ENCODE data around the gene EMILIN1.

The EMILIN1 gene

DNA sequence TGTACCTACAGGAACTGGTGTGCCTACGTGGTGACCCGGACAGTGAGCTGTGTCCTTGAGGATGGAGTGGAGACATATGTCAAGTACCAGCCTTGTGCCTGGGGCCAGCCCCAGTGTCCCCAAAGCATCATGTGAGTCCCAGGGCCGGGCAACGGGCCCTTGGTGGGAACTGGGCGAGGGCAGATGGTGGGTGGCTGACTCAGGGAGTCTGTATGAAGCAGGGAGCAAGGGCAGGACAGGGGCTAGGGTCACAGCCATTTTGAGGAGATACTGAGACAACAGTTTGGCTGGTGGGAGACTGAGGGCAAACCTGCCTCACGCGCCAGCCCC is 1.7 kb downstream of the EMILIN1 start:
- DNase-seq (ENCODE audit: low read depth in 2 of 2), result no peak

DNA sequence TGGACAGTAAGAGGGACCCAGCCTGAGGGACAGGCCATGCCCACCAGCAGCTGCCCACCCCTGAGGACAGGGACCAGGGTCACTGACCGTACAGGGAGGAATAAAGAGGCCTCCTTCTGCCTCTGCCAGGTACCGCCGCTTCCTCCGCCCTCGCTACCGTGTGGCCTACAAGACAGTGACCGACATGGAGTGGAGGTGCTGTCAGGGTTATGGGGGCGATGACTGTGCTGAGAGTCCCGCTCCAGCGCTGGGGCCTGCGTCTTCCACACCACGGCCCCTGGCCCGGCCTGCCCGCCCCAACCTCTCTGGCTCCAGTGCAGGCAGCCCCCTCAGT is 2.2 kb downstream of the EMILIN1 start:
- DNase-seq (ENCODE audit: low read depth in 2 of 2), result no peak

- no peak for DNase-seq (ENCODE audit: low read depth in 2 of 2)
Observed at GRCh38 chr2:27081984-27082772, 3.8 kb downstream of the EMILIN1 start.

- no peak for DNase-seq (ENCODE audit: low read depth in 2 of 2)
Observed at GRCh38 chr2:27082773-27083409, 4.5 kb downstream of the EMILIN1 start.

DNA sequence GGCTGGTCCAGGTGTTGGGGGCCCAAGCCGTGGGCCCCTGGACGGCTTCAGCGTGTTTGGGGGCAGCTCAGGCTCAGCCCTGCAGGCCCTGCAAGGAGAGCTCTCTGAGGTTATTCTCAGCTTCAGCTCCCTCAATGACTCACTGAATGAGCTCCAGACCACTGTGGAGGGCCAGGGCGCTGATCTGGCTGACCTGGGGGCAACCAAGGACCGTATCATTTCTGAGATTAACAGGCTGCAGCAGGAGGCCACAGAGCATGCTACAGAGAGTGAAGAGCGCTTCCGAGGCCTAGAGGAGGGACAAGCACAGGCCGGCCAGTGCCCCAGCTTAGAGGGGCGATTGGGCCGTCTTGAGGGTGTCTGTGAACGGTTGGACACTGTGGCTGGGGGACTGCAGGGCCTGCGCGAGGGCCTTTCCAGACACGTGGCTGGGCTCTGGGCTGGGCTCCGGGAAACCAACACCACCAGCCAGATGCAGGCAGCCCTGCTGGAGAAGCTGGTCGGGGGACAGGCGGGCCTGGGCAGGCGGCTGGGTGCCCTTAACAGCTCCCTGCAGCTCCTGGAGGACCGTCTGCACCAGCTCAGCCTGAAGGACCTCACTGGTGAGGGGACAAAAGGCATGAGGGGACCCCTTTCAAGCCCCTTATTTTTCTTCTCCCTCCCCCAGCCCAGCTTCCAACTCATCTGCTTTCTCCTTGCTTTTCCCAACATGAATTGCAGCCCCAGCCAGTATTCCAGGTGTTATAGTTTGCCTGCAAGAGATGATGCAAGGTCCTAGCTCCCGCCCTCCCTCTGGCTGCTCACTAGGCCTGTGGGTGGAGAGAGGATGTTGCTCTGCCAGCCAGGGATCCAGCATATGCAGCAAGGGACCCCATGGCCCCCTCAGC is 5.2 kb downstream of the EMILIN1 start:
- DNase-seq (ENCODE audit: low read depth in 2 of 2), result no peak

DNA sequence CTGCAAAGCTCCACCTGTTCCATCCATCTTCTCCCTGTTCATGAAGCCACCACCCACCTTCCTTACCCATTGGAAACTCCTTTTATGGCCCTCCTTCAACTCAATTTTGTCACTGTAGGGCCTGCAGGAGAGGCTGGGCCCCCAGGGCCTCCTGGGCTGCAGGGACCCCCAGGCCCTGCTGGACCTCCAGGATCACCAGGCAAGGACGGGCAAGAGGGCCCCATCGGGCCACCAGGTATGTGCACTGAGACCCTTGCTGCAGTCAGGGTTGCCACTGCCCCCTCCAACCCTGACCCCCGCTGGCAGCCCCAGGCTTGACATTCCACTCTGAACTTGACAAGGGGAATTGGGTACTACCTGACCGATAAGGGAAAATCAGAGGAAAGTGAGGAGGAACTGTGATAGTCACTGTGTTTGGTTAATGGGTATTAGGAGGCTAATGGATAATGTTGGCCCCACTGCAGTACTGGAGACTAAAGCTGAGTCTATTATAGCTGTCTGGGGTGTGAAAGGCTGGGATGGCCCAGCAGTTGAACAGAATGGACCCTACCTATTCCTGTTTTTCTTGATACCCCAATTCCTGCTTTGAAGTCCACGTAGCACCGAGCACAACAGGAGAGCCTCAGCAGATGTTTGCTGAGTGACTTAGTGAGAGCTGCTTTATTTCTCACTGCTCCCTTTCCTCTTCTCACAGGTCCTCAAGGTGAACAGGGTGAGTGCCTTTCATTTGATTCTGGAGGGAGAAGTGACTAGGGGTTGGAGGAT is 6.1 kb downstream of the EMILIN1 start:
- no peak for DNase-seq (ENCODE audit: low read depth in 2 of 2)

GRCh38 chr2:27085062-27085672 is 6.8 kb downstream of the EMILIN1 start:
- no peak for DNase-seq (ENCODE audit: low read depth in 2 of 2)

DNA sequence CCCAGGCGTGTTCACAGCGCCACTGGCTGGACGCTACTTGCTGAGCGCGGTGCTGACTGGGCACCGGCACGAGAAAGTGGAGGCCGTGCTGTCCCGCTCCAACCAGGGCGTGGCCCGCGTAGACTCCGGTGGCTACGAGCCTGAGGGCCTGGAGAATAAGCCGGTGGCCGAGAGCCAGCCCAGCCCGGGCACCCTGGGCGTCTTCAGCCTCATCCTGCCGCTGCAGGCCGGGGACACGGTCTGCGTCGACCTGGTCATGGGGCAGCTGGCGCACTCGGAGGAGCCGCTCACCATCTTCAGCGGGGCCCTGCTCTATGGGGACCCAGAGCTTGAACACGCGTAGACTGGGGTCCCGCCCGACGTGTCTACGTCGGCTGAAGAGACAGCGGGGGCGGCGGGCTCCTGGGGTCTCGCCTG is 7.3 kb downstream of the EMILIN1 start:
- DNase-seq (ENCODE audit: low read depth in 2 of 2), result no peak

- peak; percentile 93 to 97 for DNase-seq (ENCODE audit: low read depth in 2 of 2)
Observed at GRCh38 chr2:27086090-27086723, 7.8 kb downstream of the EMILIN1 start.

GRCh38 chr2:27086724-27087593 is 8.5 kb downstream of the EMILIN1 start, which contains the start of gene KHK:
KHK (plus strand) TSS chr2:27086772; CDS start chr2:27087260, 488 bp downstream.
- DNase-seq (ENCODE audit: low read depth in 2 of 2), result no peak

GRCh38 chr2:27087823-27088410 is 9.5 kb downstream of the EMILIN1 start:
- no peak for DNase-seq (ENCODE audit: low read depth in 2 of 2)

DNA sequence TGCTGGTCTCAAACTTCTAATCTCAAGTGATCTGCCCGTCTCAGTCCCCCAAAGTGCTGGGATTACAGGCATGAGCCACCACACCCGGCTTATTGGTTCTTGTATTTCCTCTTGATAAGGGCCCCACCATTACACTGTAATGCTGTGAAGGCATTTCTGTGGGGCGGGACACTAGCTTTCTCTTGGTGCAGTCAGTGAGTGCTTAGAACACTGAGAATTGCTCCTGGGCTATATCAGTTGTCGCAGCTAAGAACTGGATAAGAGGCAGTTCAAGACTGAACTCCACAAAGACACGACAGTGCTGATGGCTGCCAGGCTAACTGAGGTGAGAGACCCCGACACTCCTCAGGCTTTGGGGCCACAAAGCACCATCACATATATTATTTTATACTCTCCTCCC is 10.2 kb downstream of the EMILIN1 start:
- no peak for DNase-seq (ENCODE audit: low read depth in 2 of 2)

GRCh38 chr2:27089111-27089954 is 10.9 kb downstream of the EMILIN1 start:
- no peak for DNase-seq (ENCODE audit: low read depth in 2 of 2)

DNA sequence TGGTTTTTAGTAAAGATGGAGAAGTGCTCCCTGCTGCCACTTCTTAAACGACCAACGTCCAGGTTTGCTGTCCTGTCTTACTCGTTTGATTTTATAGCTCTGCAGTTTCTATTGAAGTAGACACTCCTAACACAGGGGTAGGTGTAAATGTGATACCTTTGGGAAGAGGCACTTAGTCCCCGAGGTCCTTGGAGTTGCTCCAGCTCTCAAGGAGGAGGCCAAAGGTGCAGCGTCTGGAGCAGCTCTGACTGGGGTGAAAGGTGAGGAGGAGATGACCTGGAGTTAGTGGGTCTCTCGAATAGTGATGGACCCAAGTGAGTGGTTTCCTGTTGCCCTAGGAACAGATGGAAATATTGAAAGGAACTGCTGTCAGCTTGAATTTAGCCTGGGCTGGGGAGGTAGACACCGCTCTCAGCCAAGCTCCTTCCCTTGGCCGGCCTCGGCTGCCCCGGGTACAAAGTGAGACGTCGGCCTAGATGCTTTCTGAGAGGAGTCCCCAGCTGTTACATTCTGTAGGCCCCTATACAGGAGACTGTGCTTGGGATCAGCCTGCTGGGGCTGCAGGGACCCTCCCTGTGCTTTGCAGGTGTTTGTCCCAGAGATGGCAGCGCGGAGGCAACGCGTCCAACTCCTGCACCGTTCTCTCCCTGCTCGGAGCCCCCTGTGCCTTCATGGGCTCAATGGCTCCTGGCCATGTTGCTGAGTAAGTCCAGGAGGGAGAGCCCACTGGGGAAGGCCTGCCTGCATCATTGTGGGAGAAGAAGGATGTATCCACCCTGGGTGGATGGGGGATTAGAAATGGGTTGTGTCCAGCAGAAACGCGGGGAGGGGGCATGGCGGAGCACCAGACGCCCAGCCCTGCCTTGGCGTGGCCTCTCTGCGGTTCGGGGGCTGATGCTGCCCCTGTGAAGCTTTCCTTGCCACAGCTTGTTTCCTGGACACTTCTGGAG is 13.6 kb downstream of the EMILIN1 start:
- DNase-seq (ENCODE audit: low read depth in 2 of 2), result no peak

DNA sequence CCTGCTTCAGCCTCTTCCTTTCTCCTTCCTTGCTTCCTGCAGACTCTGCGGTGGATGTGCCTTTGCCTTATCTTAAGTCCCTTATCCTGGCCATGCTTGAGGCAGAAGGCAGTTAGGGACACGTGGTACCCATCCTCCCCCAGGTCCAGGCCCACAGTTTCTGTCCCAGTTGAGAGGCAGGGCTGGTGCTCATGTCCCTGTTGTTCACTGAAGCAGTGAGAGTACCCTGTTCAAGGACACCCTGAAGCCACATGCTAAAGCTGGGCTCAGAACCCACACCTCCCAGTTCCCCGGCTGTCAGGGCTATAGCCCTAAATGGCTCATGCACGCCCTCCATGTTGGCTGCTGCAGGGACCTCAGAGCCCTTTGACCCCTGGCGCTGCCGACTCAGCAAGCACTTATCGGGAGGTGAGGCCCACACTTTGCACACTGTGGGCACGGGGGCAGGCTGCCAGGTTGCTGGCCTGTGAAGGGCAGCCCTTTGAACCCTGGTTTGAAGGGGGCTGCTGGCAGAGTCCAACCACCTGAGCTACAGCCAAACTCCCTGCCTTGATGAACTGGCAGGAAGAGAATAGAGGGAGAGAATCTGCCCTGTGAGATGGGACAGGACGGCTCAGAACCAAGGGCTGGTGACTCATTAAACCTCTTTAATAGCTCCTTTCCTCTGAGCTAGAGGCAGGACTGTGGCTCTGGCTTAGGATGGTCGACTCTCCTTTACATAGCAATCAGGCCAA is 14.4 kb downstream of the EMILIN1 start:
- DNase-seq (ENCODE audit: low read depth in 2 of 2), result no peak

DNA sequence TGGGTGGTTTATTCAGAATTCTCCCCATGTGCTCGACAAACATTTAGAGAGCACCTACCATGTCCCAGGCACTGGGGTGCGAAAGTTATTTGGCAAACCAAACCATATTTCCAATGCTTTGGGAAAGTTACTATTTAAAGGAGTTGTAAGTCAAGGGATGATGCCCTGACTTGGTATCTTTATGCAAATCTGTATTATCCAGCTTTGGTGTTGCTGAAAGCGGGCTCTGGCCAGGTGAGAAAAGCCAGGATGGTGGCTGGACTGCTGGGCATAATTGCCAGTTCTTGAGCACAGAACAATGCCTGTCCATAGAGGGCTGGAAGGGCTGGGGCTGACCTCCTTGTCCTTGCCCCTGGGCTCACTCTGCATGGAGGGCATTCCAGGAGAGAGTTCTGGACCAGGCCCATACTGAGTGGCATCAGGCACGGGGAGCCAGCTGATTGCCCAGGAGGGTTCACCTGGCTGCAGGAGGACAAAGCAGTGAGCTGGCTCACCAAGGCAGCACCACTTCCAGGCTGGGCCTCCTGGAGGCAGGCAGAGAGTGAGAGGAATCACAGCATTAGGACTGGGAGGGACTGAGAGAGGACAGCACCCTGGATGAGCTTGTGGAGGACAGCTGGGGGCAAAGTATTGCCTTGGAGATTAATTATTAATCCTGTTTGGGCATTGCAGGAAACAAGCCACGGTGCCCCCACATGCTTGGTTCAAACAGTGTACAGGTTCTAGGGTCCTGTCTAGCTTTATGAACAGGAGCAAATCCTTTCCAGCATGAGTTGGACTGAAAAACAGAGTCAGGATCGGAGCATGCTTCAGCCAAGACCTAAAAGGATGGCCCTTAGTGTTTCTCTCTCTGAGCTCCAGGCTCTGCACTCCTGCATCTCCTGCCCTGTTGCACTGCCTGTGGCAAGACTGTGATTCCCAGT is 15.3 kb downstream of the EMILIN1 start:
- DNase-seq (ENCODE audit: low read depth in 2 of 2), result no peak
